Heart left ventricle (tissue), 13 donors: ENCODE data around the gene TBC1D19.

Experiments used
- CTCF ChIP-seq, 12 donors: fragments of 200-600 bp; sonication (generic) in 4 of 12; IDR thresholded peaks; one replicate each; pipeline versions ENCODE4 v1.5.0 to v1.8.0; 2018 to 2022; ENCODE audit warnings: antibody characterized with exemption in 12 of 12, mild to moderate bottlenecking in 5 of 12
- POLR2A ChIP-seq, 2 donors: fragments of 450-650 bp; IDR thresholded peaks; one replicate each; pipeline ENCODE4 v1.6.1; 2017; ENCODE audit warnings: antibody characterized with exemption in 2 of 2, mild to moderate bottlenecking in 2 of 2, moderate library complexity in 2 of 2
- donor health status: ischemic (EF 13 %, LVEDD 7.1; RV severe dilation, severe dysfunction).
- donor health status: DM: no; HTN: yes; CAD: no.
- donor health status: DM: no; HTN: no; CAD: no.
- donor health status: ischemic (EF 25% LVEDD 6.9; RV normal size, moderate dysfunction).
- donor health status: ischemic (EF 25% LVEDD 5.7; RV mildly dilated, moderate dysfunction).
- donor health status: ischemic (EF 35%, LVEDD 5.7; RV mildly dilated, moderate dysfunction).
- donor health status: nonischemic (EF 11% LVEDD 7.7; RV severe dilation, severe dysfunction).
- donor health status: DM: yes; HTN: yes; CAD: no.
- donor health status: PGD.
- donor health status: ischemic (EF 29% LVEDD 5.4; RV normal size, mild dysfunction).
- donor health status: nonischemic (EF 23%, LVEDD 6.1; RV moderate dilation, normal function).

- no peak for TF ChIP-seq CTCF (IDR thresholded peaks at IDR 0.05)
- no peak for TF ChIP-seq POLR2A (IDR thresholded peaks at IDR 0.05)
These were observed 5.8 kb downstream of the TBC1D19 start for GRCh38 chr4:26589705-26590104.
